HepG2 (cell line): ENCODE results near the gene FAM83G. TPM values are rescaled to one million over a fixed set of nuclear protein-coding genes. Genes with fewer than 3 reads are reported as not detected.

Experiments
- CCAR2 ChIP-seq: fragments of 200-400 bp; formaldehyde crosslinking; optimal IDR thresholded peaks from 2 replicates; pipeline ENCODE3; 2018; ENCODE audit warnings: low read depth, mild to moderate bottlenecking, low read length, moderate library complexity
- CEBPG ChIP-seq: IDR thresholded peaks from 2 replicates; pipeline ENCODE4 v1.6.1; 2016
- FOXA3 ChIP-seq: IDR thresholded peaks from 2 replicates; pipeline ENCODE4 v1.6.1; 2016; ENCODE audit warnings: missing genetic modification reagents, missing compliant biosample characterization
- HMG20B ChIP-seq: conservative IDR thresholded peaks from 2 replicates; pipeline ENCODE4 v1.6.1; 2016; ENCODE audit warnings: missing genetic modification reagents, missing compliant biosample characterization
- HOXA5 ChIP-seq: sonication (generic); formaldehyde crosslinking; IDR thresholded peaks from 2 replicates; pipeline ENCODE4 v1.4.0; 2020; ENCODE audit warnings: missing genetic modification reagents
- MAFK ChIP-seq, 2 experiments: IDR thresholded peaks in 1 of 2; conservative IDR thresholded peaks in 1 of 2; 2 replicates each; pipeline ENCODE4 v1.6.1; 2011; ENCODE audit warnings: improper control_type of control experiment in 2 of 2, low read length in 2 of 2
- MED1 ChIP-seq: sonication (generic); formaldehyde crosslinking; IDR thresholded peaks from 2 replicates; pipeline ENCODE4 v1.4.0; 2020; ENCODE audit warnings: missing genetic modification reagents
- MLLT10 ChIP-seq: sonication (generic); formaldehyde crosslinking; IDR thresholded peaks from 2 replicates; pipeline ENCODE4 v1.4.0; 2020; ENCODE audit warnings: missing genetic modification reagents
- MXI1 ChIP-seq: IDR thresholded peaks from 3 replicates; pipeline ENCODE4 v1.6.1; 2012; ENCODE audit warnings: low read depth, low read length, inconsistent platforms, borderline replicate concordance
- NFATC3 ChIP-seq: sonication (generic); formaldehyde crosslinking; IDR thresholded peaks from 2 replicates; pipeline ENCODE4 v1.5.1; 2020; ENCODE audit warnings: mild to moderate bottlenecking, missing genetic modification reagents
- PTBP1 ChIP-seq: fragments of 200-400 bp; formaldehyde crosslinking; IDR thresholded peaks from 2 replicates; pipeline ENCODE4 v1.6.1; 2018; ENCODE audit warnings: low read length, low read depth; ENCODE audit not compliant: poor library complexity, severe bottlenecking
- RBM39 ChIP-seq: fragments of 200-400 bp; formaldehyde crosslinking; IDR thresholded peaks from one replicate; pipeline ENCODE4 v1.6.1; 2018; ENCODE audit warnings: antibody characterized with exemption, mild to moderate bottlenecking, low read depth, low read length; ENCODE audit not compliant: poor library complexity, severe bottlenecking
- ZMYM4 ChIP-seq: sonication (generic); formaldehyde crosslinking; IDR thresholded peaks from 2 replicates; pipeline ENCODE4 v1.8.1; 2023; ENCODE audit warnings: mild to moderate bottlenecking, missing genetic modification reagents
- ZNF256 ChIP-seq: sonication (generic); formaldehyde crosslinking; conservative IDR thresholded peaks from 2 replicates; pipeline ENCODE4 v1.4.0; 2020; ENCODE audit warnings: missing genetic modification reagents
- ZNF501 ChIP-seq: sonication (generic); formaldehyde crosslinking; IDR thresholded peaks from 2 replicates; pipeline ENCODE4 v1.5.1; 2020; ENCODE audit warnings: mild to moderate bottlenecking, moderate library complexity, missing genetic modification reagents
- ZNF672 ChIP-seq: sonication (generic); formaldehyde crosslinking; IDR thresholded peaks from 2 replicates; pipeline ENCODE4 v1.8.1; 2022; ENCODE audit warnings: missing genetic modification reagents
- ZNF678 ChIP-seq: sonication (generic); formaldehyde crosslinking; IDR thresholded peaks from 2 replicates; pipeline ENCODE4 v1.4.0; 2020; ENCODE audit warnings: mild to moderate bottlenecking, missing genetic modification reagents
- ZNF713 ChIP-seq: sonication (generic); formaldehyde crosslinking; IDR thresholded peaks from 2 replicates; pipeline ENCODE4 v1.4.0; 2020; ENCODE audit warnings: mild to moderate bottlenecking, missing genetic modification reagents
- ZNF747 ChIP-seq: sonication (generic); formaldehyde crosslinking; IDR thresholded peaks from 2 replicates; pipeline ENCODE4 v1.8.1; 2023; ENCODE audit warnings: missing genetic modification reagents, mild to moderate bottlenecking, borderline replicate concordance
- ZNF749 ChIP-seq: sonication (generic); formaldehyde crosslinking; IDR thresholded peaks from 2 replicates; pipeline ENCODE4 v1.8.0; 2022; ENCODE audit warnings: mild to moderate bottlenecking, missing genetic modification reagents, moderate library complexity, borderline replicate concordance
- ZNF761 ChIP-seq: sonication (generic); formaldehyde crosslinking; conservative IDR thresholded peaks from 2 replicates; pipeline ENCODE4 v1.4.0; 2020; ENCODE audit warnings: mild to moderate bottlenecking, missing genetic modification reagents
- ZNF776 ChIP-seq: sonication (generic); formaldehyde crosslinking; IDR thresholded peaks from 2 replicates; pipeline ENCODE4 v1.4.0; 2020; ENCODE audit warnings: mild to moderate bottlenecking, missing genetic modification reagents
- ZSCAN22 ChIP-seq: sonication (generic); formaldehyde crosslinking; IDR thresholded peaks from 2 replicates; pipeline ENCODE4 v1.4.0; 2020; ENCODE audit warnings: mild to moderate bottlenecking, missing genetic modification reagents
- polyA plus RNA-seq, 8 experiments: library from polyadenylated mRNA; depleted of rRNA in 3 of 8; stranded (reverse) in 7 of 8; unstranded in 1 of 8; fragments of >200 nt; fragmentation: Illumina TruSeq in 4 of 8; extraction: Trizol in 4 of 8; gene quantifications; 2 replicates each; pipeline versions ENCODE4 v1.2.1 to v1.2.3, GENCODE V29; 2011 to 2016; ENCODE audit warnings: low read depth in 4 of 8, missing spikeins in 1 of 8, mixed read lengths in 1 of 8; ENCODE audit not compliant: insufficient read depth in 1 of 8
- total RNA-seq, 5 experiments: library from RNA; depleted of rRNA; stranded (reverse); fragments of >200 nt; fragmentation: Illumina TruSeq; extraction: Trizol; gene quantifications; 2 replicates each; pipeline ENCODE4 v1.2.3, GENCODE V29; 2016; ENCODE audit warnings: low read depth in 1 of 5
- TF ChIP-seq, protein P1 (sequence below): sonication (generic); formaldehyde crosslinking; IDR thresholded peaks from 2 replicates; pipeline ENCODE4 v1.5.1; 2020; ENCODE audit warnings: mild to moderate bottlenecking, missing genetic modification reagents, moderate library complexity

The FAM83G gene
- total and polyA plus RNA-seq, 2 of the 13 experiments (the other 11 are each of a cell fraction or from before 2014, with no cell fraction given), result 13.7 to 18.6 TPM

DNA sequence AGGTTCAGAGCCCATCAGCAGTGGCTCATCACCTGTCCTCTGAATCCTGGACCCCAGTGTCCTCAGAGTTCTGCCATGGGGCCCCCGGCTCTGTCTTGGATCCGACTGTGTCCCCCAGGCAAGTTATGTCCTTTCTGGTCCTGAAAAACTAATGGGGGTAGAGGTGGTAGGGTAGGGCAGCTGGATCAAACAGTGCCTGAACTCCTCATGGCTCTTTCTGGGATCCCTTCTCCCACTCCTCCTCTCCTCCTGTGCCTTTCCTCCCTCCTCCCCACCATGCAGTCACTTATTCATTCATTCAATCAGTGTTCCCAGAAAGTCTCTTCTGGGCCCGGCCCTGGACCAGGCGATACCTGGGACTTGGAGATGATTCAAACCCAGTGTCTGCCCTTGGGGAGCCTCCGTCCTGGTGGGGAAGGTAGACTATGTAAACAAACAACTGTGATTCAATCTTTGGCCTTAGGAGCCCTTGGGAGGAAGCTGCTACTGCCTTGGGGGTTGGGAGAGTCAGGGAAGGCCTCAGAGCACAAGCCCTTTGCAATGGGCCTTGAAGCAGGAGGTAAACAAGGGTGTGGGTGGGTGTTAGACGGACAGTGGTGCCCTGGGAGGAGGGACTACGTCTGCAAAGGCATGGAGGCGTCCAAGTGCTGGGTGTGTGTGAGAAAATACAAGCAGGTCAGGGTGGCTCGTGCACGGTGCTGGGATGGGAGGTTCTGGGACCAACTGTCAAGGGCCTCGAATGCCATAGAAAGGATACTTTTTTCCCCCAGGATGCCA is 6.4 kb upstream of the FAM83G start (continued):
- no peak for TF ChIP-seq ZNF749
- no peak for TF ChIP-seq MXI1
- TF ChIP-seq CCAR2, result no peak
- TF ChIP-seq ZNF776, result no peak
- TF ChIP-seq RBM39, result no peak
- TF ChIP-seq MAFK (conservative IDR thresholded peaks at IDR 0.05 in 1 of 2, IDR thresholded peaks at IDR 0.05 in 1 of 2; ENCODE audit: low read length in 2 of 2), result no peak
- no peak for TF ChIP-seq ZNF761 (CRISPR knock-in tag)
- no peak for TF ChIP-seq HMG20B (CRISPR knock-in tag)
- TF ChIP-seq ZNF713, result no peak
- TF ChIP-seq ZNF256, result no peak
- no peak for TF ChIP-seq PTBP1
- TF ChIP-seq HOXA5 (CRISPR knock-in tag), result no peak
- TF ChIP-seq, protein P1, sequence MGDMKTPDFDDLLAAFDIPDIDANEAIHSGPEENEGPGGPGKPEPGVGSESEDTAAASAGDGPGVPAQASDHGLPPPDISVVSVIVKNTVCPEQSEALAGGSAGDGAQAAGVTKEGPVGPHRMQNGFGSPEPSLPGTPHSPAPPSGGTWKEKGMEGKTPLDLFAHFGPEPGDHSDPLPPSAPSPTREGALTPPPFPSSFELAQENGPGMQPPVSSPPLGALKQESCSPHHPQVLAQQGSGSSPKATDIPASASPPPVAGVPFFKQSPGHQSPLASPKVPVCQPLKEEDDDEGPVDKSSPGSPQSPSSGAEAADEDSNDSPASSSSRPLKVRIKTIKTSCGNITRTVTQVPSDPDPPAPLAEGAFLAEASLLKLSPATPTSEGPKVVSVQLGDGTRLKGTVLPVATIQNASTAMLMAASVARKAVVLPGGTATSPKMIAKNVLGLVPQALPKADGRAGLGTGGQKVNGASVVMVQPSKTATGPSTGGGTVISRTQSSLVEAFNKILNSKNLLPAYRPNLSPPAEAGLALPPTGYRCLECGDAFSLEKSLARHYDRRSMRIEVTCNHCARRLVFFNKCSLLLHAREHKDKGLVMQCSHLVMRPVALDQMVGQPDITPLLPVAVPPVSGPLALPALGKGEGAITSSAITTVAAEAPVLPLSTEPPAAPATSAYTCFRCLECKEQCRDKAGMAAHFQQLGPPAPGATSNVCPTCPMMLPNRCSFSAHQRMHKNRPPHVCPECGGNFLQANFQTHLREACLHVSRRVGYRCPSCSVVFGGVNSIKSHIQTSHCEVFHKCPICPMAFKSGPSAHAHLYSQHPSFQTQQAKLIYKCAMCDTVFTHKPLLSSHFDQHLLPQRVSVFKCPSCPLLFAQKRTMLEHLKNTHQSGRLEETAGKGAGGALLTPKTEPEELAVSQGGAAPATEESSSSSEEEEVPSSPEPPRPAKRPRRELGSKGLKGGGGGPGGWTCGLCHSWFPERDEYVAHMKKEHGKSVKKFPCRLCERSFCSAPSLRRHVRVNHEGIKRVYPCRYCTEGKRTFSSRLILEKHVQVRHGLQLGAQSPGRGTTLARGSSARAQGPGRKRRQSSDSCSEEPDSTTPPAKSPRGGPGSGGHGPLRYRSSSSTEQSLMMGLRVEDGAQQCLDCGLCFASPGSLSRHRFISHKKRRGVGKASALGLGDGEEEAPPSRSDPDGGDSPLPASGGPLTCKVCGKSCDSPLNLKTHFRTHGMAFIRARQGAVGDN, result peak; percentile 22; the same call in 1 of the 2 replicates
- no peak for TF ChIP-seq ZMYM4
- TF ChIP-seq ZNF678, result no peak
- TF ChIP-seq NFATC3, result no peak
- TF ChIP-seq MED1 (CRISPR knock-in tag), result peak; percentile 60; the same call in 1 of the 2 replicates
- no peak for TF ChIP-seq MLLT10 (CRISPR knock-in tag)
- 0 out of 2 replicates have a peak, but pooled peaks have one; percentile 14 for TF ChIP-seq ZNF501 (CRISPR knock-in tag)
- TF ChIP-seq CEBPG (CRISPR knock-in tag), result no peak
- no peak for TF ChIP-seq ZNF672
- TF ChIP-seq FOXA3, result peak; percentile 84
- no peak for TF ChIP-seq ZSCAN22
- TF ChIP-seq ZNF747 (CRISPR knock-in tag), result no peak
